NCI-H146 treated with DMSO at 0.1 percent for 48 hours (cell line): ENCODE measurements around the gene PBXIP1.
"Not testable (repeated sequence)": the region's sequence is repeated elsewhere in the genome, so short reads cannot be mapped to it uniquely, and the experiment has no call there.

Experiments
- DNase-seq: peaks from one replicate; lab custom pipeline; 2025; ENCODE audit not compliant: unreplicated experiment; lab: John Stamatoyannopoulos, UW

Gene PBXIP1

DNA sequence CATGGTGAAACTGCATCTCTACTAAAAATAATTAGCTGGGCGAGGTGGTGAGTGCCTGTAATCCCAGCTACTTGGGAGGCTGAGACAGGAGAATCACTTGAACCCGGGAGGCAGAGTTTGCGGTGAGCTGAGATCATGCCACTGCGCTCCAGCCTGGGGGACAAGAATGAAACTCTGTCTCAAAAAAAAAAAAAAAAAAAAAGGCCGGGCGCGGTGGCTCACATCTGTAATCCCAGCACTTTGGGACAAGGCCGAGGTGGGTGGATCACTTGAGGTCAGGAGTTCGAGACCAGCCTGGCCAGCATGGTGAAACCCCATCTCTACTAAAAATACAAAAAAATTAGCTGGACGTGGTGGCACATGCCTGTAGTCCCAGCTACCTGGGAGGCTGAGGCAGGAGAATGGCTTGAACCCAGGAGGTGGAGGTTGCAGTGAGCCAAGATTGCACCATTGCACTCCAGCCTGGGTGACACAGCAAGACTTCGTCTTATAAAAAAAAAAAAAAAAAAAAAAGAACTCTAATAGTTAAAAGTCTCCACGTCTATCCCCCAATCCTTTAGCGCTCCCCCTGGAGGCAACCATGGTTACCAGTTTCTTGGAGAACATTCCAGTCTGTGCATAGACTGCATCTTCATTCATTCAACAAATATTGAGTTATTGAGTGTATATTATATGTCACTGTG lies 39.5 kb upstream of the PBXIP1 start:
- not testable (repeated sequence) for DNase-seq

- no peak for DNase-seq
Measured at GRCh38 chr1:154994591-154994990, 38.7 kb upstream of the PBXIP1 start.

- DNase-seq: no peak
Measured at GRCh38 chr1:154994269-154994587, 38.3 kb upstream of the PBXIP1 start.

- no peak for DNase-seq
Measured at GRCh38 chr1:154993572-154994268, 37.8 kb upstream of the PBXIP1 start, which contains the start of gene LENEP. Gene LENEP, plus strand, starts transcription at chr1:154993586. Its CDS starts 22 bp downstream, at chr1:154993608.

DNA sequence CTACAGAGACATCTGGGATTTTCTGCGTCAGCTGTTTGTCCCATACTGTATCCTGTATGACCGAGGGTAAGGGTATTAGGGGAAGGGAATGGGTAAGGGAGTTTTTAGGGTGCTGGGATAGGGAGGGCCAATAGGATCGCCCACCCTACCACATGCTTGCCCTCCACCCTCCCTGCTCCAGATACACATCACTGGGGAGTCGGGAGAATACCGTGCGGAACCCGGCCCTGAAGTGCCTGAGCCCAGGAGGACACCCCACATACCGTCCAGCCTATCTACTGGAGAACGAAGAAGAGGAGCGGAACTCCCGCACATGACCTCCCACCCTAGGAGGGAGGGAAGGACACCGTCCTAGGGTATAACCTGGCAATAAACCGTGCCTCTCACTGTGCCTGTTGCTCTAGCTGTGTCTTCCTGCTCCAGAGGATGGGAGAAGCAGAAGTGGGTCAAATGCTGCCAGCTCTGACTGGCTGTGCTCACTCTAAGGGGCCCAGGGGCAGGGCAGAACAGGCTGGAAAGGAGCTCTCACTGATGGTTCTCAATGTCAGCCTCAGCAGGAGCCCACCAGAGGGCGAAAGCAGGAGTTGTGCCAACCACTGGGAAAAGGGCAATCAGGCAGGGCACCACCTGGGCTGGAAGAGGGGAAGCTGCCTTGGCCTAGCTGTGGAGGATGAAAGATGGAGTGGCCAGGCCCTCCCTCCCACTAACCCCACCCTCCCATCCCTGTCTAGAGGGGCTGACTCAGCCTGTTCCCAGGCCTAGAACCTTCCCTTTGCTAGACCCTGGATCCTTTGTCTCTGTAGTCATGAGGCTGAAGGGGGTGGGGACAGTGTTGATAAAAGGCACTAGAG lies 37.0 kb upstream of the PBXIP1 start:
- no peak for DNase-seq

- DNase-seq: no peak
Measured at GRCh38 chr1:154990276-154990675, 34.4 kb upstream of the PBXIP1 start.

- no peak for DNase-seq
Measured at GRCh38 chr1:154989195-154989860, 33.4 kb upstream of the PBXIP1 start.

GRCh38 chr1:154988058-154988954 lies 32.4 kb upstream of the PBXIP1 start:
- DNase-seq: no peak

GRCh38 chr1:154987326-154987725 lies 31.4 kb upstream of the PBXIP1 start:
- DNase-seq: no peak

DNA sequence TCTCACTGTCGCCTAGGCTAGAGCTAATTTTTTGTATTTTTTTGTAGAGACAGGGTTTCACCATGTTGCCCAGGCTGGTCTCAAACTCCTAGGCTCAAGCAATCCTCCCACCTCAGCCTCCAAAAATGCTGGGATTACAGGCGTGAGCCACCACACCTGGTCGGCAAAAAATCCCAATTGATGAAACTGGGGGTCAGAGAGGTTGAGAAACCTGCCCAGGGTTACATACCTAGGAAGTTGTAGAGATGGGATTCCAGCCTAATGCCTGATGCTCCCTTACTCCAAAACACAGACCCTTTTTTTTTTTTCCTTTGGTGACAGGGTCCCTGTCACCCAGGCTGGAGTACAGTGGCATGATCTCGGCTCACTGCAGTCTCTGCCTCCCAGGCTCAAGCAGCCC lies 30.8 kb upstream of the PBXIP1 start:
- not testable (repeated sequence) for DNase-seq

- no peak for DNase-seq
Measured at GRCh38 chr1:154983776-154984466, 28.0 kb upstream of the PBXIP1 start.

GRCh38 chr1:154982897-154983648 lies 27.2 kb upstream of the PBXIP1 start, which contains the start of gene FLAD1:
Gene FLAD1, plus strand, starts transcription at chr1:154983344. Its CDS starts 351 bp downstream, at chr1:154983695.
- DNase-seq: peak; percentile 99

GRCh38 chr1:154982341-154982740 lies 26.4 kb upstream of the PBXIP1 start:
- DNase-seq: no peak

DNA sequence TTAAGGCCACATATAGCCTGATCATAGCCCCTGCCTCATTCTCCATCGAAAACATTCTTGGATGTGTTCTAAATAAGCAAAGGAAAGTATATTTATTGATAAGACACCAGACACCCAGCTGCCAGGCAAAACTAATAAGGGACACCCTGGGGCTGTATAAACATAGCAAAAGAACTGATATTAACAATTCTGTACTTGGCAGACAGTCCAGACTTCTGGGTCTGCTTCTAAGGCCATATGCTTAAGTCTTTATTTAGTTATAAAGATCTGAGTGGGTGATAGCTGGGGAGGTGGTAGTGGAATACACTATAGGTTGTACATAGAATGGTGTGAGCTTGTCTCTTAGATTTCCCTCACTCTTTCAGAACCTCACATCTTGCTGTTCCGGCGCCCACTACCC lies 22.5 kb upstream of the PBXIP1 start:
- no peak for DNase-seq

GRCh38 chr1:154977762-154978161 lies 21.9 kb upstream of the PBXIP1 start:
- DNase-seq: not testable (repeated sequence)

GRCh38 chr1:154975409-154976059 lies 19.6 kb upstream of the PBXIP1 start:
- no peak for DNase-seq

DNA sequence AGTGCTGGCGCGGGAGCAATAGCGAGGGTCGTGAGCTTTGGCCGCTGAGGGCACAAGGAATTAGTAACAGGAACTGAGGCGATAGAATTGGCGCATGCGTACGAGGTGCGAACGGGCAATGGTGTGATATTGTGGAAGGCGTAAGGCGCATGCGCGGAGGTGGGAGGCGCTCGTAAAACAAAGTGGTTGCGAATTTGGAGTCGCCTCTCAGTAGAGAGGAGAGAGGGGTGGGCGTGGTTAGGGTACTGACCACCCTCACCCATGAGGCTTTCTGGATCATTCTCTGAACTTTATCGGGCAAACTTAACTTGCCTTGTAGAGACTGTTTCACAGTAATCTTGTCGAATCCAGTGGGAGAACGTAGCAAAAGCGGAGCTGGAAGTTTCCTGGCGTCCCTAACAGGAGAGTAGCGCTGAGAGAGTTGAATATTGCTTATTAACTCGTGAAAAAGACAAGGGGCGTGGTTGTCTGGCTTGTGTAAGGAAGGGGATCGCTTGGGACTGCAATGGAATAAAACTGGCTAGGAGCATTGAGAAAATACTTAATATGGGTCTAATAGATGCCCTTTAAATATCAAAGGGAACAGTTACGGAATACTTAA lies 19.0 kb upstream of the PBXIP1 start:
- peak; percentile 96 for DNase-seq
